GM21390 (cell line): ENCODE results near the gene MTA2.

Source experiments
- ATAC-seq: cut with Tn5 transposase; IDR thresholded peaks from one replicate; pipeline ENCODE4 v1.9.1; 2021; ENCODE audit not compliant: unreplicated experiment

The MTA2 gene

DNA sequence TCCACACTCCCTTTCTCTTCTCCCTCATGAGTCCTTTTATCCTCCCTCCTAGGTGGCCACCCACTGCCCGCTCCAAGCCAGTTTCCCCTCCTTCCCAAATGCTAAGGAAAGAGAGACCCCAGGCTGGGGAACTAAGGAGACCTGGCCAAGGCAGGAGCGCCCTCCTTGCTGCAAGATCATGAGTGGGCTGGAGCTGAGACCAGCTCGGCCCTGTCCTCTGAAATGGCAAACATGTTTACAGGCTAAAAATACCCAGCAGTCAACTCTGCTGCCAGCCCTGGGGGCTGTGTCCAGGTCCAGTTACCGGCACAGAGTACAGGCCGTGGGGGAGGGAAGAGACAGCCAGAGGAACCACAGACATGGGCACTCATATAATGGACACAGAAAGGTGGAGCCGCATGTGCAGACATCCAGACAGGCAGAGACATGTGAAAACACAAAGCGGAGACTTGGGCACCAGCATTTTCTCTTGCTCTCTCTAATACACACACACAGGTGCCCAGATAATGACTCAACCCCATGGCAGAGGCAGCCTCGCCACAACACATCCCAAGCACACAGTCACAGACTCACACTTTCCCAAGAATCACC is 53.9 kb downstream of the MTA2 start:
- no peak for ATAC-seq

DNA sequence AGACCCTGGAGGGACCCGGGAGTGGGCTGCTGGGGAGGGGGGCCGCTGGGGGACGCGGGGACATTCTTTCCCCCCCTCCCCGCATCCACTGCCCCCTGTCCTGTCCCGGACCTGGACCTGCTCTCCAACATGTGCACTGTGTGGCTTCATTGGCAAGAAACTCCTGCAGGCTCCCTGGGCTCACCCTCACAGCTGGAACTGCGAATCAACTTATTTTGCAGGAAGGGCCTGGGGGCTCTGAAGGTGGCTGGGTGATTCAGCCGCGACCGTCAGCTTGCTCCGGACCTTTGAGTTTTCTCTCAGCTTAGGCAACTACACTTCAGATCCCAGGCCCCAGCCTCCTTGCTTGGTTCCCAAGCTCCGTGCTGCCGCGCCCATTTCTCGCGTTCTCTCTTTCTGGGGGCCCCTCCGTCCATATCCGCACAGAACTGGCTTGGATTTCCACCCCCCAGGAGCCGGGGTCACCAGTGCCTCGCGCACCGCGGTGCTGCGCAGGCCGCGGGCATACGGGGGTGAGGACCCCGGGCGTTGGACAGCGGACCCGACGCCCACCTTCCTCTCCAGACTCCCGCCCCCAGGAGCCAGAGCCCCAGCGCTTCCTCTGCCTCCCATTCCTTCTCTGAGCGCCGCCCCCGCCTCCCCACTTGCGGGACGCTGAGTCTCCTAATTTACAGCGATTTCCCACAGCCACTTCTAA is 54.6 kb downstream of the MTA2 start:
- ATAC-seq: no peak

DNA sequence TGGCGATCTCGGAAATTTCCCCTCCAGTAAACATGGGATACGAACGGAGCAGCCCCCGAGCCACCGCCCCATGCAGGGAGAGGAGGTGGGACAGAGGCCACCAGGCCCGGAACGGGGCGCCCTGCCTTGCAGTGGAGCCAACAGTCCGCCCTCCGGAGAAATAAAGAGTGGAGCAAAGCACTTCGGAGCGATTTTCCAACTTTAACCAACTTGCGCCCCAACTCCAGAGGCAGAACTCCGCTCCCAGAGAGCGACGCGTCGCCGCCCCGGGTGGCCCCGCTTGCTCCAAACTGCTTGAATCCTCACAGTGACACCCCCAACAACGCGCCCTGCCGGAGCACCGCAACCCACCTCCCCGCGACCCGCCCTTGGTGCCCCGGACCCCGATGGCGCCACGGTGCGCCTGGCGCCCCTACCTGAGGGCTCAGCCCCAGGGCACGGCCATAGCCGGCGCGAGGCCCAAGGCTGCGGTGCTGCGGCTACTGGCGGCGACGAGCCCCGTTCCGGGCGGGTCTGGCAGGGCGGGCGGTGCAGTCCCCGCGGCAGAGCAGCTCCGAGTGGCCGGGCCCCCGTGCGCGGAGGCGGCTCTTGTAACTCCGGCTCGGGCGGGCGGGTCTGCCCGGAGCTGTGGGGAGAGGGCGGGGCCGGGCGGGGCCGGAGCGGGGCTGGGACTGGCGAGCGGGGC is 55.3 kb downstream of the MTA2 start, which contains the start of gene AHNAK:
Gene AHNAK, minus strand, starts transcription at position 563 of the 685 bp plus-strand sequence. CDS start 10,708 bp downstream, outside the sequence.
- no peak for ATAC-seq

DNA sequence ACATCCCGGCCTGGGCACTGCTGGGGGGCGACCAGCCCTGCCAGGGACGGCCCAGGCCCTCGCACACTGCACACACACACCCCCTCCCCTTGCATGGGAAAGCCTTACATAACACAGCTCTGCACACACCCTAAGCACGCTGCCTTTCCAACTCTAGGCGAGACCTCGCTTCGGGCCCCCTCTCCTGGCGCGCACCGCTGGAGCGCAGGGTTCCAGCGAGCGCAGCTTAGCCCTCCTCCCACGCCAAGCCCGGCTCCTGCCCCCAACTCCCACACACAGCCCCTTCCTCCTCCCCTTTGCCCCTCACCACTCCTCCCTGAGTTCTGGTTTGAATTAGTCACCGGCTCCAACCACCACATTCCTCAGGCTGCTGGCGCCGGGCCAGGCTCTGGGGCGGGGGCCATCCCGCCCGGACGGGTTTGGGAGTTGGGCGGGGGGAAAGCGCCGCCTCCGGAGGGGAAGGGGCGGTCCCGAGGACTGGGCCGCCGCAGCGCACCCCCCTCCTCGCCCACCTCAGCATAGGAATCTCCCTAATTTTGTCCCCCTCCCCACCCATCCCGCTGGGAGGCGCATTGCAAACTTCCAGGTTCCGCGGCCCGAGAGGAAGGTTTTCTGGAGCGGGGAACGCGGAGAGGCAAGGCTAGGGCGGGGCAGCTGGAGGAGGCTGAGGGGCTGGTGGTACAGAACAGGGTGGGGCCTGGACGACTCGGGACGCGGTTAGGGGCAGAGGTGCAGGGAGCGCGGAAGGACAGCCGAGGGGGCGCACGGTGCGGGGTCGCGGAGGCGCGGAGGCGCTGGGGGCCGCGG is 56.0 kb downstream of the MTA2 start:
- ATAC-seq: no peak

DNA sequence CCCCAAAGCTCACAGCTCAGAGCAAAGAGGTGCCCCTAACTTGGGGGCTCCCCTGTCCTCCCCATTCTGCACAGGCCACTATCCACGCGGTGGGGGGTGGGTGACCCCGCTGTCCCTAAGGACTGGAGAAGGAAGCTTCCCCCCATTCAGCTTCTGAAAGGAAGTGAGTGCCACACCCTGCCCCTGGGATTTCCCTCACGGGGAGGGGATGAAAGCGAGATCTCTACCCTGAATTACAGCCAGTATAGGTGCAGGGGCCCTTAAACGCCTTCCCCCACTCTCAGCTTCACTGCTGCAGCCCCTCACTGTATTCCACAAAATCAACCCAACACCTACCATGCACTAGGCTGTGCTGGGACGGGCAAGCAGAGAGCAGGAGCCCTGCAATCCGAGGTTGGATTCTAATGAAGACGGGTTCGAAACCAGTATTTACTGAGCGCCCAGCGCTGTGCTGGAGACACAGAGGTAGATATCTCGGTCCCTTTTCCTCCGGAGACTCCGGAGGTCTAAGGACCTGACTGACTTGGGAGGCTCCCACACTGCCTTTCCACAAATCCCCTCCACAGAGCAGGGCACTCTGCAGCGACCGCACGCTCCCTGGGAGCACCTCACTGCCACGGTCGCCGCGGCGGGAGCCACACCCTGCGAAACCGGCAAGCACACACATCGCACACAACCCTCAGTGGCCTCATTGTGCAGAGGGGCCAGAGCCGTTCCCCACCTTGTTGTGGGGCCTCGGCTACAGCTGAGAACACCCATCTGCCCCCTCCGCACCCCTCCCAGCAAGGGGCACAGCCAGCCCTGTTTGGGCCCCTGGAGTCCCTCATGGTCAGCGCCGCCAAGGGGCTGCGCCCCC is 56.9 kb downstream of the MTA2 start:
- no peak for ATAC-seq

DNA sequence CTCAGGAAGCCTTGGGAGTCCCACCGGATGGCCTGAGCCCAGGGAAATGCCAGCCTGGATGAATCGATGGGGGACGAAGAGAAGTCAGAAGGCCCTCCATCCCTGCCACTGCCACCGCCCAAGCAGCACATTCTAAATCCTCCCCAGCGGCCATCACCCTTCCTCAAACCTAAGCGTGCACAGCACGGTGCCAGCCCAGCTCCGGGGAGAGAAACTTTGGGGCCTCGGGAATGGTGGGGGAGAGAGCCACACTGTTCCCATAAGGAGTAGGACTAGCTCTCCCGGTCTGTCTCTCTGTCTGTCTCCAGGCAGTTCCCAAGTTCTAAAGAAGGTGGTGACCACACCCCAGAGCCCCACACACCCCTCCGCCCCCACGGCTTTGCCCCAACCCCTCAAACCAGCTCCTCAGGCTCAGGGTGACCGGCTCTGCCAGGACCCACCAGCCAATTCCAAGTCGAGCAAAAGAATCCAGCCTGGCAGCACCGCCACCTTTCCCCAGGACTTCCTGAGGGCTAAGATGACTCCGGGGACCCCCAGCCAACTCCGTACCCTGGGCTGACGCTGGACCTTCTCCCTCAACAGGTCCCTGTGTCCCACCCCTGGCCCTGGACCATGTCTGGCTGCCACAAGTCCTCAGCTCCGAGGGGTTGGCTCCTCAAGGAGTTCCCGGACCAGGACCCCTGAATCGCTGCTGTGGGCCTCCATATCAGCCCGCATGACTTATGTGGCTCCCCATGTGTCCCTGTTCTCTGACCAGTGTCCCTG is 57.8 kb downstream of the MTA2 start:
- ATAC-seq: no peak
